Femur (tissue), 1 donor: ENCODE measurements around the gene UBE2G1.
"Not testable (repeated sequence)": the region's sequence is repeated elsewhere in the genome, so short reads cannot be mapped to it uniquely, and the experiment has no call there.

Experiments
- DNase-seq: peaks from one replicate; pipeline ENCODE4 v3.0.0-alpha.2; 2017

Gene UBE2G1, protein sequence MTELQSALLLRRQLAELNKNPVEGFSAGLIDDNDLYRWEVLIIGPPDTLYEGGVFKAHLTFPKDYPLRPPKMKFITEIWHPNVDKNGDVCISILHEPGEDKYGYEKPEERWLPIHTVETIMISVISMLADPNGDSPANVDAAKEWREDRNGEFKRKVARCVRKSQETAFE

DNA sequence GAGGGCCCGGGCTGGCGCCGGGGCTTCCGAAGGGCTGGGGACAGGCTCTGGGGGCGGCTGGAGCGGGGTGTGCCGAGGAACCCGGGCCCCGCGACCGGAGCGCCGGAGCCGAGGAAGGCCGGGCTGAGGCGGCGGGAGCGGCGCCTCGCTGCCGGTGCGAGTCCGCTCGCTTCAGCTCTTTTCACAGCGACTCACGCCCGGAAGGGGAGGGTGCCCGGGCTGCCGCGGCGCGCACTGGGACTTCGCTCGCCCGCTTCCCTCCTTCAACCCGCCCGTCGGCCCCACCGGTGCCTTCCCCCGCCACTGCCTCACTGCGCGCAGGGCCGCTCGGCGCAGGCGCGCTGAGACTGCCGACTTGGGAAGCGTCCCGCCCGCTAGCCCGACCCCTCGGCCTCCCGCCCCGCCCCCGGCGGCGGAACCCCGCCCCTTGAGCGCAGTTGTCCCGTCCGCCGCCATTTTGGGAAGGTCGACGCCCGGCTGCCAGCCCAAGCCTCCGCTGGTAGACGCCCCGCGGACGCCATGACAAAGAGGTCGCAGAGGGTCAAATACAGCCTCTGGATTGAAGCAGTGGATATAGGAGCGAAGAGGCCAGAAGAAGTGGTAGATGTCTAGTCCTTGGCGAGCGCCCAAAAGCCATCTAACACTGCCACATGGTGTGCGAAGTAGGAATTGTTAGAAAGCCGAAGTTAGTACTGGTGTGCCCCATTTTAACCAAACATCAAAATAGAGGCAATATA lies at the start of gene UBE2G1:
Gene UBE2G1, minus strand, starts transcription at position 349 of the 737 bp plus-strand sequence. CDS start 359 bp downstream, outside the sequence.
- peak; percentile 99 for DNase-seq

DNA sequence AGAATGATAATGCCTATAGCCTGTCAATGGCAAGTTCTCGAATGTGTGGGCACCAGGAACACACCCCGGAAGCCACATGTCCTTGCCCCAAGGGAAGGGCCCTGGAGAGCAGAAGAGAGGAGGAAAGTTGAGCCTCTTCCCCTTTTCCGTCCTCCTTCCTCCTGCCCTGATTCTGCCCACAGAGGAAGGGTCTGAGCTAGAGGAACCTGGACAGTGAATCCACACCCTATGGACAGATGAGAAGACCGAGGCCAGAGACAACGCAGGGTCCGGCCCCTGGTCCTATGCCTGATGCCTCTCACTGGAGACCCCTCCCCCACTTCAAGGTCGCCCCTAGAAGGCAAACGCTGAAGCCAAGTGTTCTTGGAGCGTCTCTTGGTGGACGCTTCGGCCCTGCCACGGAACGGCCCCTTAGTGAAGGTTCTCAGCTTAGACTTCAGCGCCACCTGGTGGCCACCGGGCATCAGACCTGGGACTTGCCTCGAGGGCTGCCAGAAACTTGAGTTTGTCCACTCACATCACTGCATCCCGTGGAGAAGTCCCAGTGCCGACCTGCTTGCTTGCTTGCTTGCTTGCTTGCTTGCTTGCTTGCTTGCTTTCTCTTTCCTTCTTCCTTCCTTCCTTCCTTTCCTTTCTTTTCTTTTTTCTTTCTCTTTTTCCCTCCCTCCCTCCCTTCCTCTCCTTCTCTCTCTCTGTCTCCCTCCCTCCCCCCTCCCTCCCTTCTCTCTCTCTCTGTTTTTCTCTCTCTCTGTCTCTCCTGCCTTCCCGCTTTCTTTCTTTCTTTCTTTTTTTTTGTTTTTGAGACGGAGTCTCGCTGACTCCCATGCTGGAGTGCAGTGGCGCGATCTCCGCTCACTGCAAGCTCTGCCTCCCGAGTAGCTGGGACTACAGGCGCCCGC lies 46.7 kb upstream of the UBE2G1 start:
- DNase-seq: peak; percentile 94

DNA sequence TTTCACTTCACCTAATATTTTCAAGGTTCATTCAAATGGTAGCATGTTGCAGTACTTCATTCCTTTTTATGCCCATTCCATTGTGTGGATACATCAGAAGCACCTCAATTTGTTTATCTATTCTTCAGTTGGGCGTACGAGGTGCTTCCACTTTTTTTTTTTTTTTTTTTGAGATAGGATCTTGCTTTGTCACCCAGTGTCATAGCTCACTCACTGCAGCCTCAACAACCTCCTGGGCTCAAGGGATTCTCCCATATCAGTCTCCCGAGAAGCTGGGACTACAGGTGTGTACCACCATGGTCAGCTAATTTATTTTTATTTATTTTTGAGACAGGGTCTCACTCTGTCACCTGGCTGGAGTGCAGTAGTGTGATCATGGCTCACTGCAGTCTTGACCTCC lies 44.7 kb upstream of the UBE2G1 start:
- DNase-seq: no peak

DNA sequence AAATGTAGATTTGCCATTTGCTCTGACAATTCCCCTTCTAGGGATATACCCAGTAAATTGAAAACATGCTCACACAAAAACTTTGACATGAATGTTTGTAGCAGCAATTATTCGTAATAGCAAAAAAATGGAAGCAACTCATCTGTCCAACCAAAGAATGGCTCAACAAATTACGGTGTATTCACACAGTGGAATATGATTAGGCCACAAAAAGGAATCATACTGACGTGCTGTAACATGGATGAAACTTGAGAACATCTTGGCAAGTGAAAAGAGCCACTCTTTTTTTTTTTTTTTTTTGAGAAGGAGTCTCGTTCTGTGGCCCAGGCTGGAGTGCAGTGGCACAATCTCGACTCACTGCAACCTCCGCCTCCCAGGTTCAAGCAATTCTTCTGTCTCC lies 43.2 kb upstream of the UBE2G1 start:
- no peak for DNase-seq

DNA sequence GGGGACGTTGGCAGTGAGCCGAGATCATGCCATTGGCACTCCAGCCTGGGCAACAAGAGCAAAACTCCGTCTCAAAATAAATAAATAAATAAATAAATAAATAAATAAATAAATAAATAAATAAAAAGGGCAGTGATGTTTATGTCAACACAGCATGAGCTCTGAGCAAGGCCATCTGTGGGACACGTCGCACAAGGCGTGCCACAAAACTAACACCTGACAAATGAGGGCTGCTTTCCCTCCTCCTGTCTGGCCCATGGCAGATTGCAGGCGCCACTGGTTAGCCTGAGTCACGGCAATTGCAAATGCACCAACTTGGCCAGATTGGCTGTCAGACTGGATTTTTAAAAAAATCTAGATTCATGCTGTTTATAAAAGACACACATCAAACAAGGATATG lies 41.4 kb upstream of the UBE2G1 start:
- DNase-seq: no peak

DNA sequence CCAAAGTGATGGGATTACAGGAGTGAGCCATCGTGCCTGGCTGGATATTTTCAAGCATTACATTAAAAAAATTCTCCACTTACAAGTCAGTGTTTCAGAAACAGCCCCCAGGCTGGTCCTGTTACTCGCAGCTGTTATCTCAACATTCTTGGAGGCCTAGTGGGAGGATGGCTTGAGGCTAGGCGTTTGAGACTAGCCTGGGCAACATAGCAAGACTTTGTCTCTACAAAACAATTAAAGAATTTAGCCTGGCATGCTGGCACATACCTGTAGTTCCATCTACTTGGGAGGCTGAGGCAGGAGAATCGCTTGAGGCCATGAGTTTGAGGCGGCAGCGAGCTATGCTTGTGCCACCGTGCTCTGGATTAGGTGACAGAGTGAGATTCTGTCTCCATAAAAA lies 40.7 kb upstream of the UBE2G1 start:
- DNase-seq: no peak

DNA sequence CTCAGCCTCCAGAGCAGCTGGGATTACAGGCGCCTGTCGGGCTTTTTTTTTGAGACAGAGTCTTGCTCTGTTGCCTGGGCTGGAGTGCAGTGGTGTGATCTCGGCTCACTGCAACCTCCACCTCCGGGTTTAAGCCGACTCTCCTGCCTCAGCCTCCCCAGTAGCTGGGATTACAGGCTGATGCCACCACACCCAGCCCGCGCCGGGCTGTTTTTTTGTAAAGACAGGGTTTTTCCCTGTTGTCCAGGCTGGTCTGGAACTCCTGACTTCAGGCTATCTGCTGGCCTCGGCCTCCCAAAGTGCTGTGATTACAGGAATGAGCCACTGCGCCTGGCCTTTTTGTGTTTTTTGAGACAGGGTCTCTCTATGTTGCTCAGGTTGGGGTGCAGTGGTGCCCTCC lies 39.9 kb upstream of the UBE2G1 start:
- no peak for DNase-seq

DNA sequence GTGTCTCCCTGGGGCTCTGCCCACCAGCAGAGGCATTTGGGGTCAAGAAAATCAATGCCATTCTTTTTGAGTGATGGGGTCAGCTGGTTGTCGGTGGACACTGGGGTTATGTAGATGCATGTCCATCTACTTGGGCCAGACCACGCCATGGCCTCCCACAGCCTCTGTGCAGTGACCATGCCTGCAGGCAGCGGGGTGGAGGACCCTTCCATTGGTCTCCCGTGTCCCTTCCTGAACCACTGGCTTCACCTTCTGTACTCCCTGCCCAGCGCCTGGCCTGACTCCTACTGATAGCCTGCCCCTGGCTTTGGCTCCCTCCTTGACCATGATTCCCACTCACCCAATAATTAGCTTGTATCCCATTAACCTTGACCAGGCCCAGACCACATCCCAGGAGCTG lies 39.2 kb upstream of the UBE2G1 start:
- DNase-seq: no peak

DNA sequence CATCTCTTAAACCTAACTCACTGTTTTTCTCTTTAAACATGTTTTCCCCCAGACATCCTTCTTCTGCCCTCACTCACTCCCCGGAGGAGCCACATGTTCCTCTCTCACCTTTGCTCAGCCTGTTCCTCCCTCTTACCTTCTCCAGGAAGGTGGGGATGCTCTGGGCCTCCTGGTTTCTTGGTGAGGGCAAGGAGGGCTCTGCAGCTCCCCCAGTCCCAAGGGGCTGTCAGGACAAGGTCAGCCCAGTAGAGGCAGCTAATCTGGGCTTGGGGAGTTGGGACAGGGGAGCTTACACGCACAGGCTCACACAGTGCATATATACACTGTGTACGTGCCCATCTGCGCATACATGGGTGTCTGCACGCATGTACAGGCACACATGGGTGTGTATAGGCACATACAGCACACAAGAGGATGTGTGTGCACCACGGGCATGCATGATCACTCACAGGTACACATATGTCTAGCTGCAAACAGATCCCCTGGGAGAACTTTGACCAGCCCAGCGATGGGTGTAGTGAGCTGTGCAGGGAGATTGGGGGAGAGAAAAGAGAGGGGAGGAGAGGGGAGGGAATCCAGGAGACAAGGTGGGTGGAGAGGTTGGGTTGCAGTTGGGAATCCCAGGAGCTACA lies 38.7 kb upstream of the UBE2G1 start:
- DNase-seq: no peak

DNA sequence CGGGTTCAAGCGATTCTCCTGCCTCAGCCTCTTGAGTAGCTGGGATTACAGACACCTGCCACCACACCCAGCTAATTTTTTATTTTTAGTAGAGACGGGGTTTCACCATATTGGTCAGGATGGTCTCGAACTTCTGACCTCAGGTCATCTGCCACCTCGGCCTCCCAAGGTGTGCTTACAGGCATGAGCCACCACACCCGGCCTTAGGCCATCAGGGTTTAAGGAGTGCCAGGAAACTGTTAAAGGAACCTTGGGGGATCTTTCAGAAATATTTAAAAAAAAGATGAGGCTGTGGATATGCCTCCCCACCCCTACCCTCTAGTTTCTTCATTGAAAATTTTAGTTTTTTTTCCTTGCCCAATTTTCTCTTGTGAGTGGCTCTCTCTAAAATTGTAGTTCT lies 31.4 kb upstream of the UBE2G1 start:
- DNase-seq: no peak

DNA sequence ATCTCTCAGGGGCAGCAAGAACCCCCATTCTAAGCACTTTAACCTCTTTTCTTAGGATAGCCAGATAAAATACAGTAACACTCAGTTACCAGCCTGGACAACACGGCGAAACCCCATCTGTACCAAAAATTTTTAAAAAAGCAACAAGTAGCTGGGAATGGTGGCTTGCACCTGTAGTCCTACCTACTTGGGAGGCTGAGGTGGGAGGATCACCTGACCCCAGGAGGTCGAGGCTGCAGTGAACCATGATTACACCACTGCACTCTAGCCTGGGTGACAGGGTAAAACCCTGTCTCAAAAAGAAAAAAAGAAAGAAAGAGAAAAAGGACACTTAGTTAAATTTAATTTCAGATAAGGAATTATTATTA lies 28.6 kb upstream of the UBE2G1 start:
- DNase-seq: no peak

DNA sequence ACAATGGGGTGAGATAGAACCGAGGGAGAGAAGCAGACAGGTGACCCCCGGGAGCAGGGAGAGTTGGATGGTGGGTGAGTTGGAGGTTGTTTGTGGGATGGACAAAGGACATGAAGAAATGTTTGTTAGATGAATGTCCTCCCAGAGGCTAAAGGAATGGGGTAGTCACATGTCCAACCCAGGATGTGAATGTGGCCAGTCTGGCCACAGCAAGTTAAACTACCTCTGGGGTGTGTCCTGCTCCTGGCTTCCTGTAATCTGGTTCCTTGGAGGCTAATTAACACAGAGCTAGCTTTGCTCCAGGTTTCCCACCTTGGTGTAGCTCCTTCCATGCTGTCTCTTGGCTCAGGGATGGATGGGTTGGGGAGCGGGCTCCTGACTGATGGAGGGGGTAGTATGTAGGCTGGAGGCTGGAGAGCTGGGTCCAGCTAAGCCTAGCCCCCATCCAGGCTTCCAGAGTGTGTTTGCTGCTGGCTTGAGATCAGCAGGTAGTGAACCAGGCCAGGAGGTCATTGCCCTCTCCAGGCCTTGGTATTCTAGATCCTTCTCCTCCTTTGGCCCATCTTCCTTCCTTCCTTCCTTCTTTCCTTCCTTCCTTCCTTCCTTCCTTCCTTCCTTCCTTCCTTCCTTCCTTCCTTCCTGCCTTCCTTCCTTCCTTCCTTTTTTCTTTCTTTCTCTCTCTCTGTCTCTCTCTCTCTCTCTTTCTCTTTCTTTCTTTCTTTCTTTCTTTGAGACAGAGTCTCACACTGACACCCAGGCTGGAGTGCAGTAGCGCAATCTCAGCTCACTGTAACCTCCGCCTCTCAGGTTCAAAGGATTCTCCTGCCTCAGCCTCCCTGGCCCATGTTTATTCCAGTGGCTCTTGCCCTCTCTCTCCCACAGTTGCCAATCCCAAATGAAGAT lies 28.0 kb upstream of the UBE2G1 start:
- no peak for DNase-seq

DNA sequence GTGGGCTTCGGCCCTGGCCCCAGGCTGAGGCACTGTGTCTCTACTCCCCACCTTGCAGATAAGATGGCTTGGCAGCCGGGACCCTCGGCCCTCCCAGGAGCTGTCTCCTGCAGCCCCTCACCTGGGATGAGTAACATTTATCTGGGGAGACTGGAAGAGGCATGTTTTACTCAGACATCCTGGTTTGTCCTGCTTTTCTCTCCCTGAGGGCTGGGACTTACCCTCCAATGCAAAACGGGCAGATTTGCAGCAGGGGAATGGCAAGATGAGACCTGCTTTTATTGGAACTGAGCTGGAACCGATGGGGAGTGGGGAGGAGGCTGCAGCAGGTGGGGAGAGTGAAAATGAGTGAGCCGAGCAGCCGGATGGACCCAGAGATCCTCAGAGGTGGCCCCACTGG lies 27.3 kb upstream of the UBE2G1 start:
- no peak for DNase-seq

DNA sequence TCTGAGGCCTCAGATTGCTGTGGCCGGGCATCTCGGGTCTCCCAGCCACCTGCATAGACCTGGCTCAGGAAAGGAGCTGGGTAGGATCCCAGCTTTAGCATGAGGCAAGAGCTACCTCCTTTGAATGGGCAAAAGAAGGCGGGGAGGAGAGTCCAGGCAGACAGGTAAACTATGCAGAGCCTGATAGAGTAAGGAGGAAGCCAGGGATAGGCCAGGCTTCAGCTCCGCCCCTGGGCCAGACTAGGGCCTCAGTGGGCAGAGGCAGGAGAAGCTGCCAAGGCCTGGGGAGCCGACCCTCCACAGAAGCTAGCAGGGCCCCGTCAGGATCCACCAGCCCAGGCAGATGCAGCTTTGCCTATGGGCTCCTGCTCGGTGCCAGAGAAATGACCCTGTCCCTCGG lies 22.6 kb upstream of the UBE2G1 start:
- DNase-seq: no peak

DNA sequence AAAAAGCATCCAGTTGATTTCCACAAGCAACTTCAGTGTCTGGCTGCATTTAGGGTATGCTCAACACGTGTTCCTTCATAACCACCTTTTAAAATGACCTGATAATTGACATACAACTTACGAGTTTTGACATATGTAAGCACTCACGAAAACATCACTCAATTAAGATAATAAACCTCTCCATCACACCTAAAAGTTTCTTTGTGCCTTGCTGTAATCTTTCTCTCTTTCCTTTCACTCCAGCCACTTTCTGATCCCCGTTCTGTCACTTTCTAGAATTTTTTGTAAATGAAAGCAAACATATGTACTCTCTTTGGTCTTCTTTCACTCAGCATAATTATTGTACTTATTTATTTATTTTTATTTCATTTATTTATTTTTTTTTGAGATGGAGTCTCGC lies 20.7 kb upstream of the UBE2G1 start:
- no peak for DNase-seq

DNA sequence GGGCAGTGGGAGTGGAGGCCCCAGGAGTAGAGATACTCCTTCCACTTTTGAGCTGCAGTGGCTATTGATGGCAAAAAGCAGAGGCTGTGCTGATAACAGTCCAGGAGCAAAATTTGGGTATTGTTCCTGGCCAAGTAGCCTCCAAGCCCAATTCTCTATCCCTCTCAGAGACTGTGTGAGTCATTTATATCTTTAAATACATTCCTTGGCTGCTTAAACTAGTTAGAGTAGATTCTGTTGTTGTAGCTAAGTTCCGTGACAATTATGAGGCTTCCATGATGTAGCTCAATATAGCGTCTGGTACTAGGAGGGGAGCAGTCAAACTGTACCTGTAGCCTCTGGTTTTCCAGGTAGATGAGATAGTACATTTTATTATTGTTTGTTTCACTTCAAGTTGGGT lies 19.9 kb upstream of the UBE2G1 start:
- no peak for DNase-seq

DNA sequence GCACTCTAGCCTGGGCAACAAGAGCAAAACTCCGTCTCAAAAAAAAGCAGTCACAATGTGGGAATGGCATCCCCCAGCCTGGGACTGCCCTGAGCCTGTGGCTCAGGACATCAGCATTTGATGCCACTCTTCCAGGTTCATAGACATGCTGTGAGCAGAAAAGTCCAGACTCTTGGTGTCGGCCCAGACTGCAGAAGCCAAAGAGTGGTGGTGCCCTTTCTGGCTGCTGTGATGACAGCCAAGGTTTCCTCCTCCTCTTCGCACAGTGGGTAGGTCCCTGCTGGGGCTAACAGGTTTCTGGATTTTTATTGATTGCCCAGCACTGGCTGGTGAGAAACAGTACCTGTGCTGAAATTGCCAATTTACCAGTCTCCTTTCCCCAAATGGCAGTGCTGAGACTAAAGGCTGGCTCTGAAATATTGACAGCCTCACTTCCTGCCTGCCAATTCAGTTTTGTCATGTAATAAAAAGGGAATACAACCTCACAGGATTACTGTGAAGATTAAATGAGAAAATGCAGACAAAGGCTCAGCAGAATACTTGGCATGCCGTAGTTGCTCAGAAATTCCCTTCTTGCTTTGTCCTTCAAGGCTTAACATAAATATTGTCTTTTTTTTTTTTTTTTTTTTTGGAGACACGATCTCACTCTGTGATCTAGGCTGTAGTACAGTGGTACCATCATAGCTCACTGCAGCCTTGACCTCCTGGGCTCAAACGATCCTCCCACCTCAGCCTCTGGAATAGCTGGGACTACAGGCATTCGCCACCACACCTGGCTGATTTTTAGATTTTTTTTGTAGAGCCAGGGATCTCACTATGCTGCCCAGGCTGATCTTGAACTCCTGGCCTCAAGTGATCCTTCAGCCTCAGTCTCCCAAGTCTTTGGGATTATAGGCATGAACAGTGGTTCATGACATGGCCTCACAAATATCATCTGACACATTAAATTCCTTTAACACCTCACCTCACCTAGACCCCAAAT lies 15.5 kb upstream of the UBE2G1 start:
- no peak for DNase-seq

DNA sequence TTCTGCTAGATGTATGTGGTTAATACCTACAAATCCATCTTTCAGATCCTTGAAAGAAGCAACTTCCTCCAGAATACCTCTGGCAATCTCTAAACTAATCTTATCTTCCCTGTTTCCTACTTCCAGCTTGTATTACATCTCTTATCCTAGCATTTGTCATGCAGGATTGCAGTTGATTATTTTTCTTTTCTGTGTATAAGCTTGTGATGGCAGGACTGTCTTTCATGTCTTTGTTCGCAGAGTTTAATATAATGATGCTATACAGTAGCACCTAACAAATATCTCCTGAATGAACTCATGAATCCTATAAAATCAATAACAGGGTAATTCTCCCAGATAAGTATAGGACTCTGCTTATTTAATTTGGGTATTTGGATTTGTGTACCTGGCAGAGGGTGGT lies 12.2 kb upstream of the UBE2G1 start:
- DNase-seq: no peak

DNA sequence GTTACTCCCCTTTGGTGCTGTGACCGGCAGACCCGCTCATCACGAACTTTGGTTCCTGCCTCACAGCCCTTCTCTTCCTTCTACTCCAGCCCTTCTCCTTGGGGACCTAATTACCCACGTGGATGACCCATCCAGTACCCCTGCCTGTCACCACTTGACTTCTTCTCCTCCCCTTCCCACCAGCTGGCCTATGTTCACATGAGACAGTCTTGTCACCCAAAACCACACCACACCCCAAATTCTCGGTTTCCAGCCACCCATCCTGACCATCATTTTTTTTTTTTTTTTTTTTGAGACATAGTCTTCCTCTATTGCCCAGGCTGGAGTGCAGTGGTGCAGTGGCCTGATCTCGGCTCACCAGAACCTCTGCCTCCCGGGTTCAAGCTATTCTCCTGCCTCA lies 10.8 kb upstream of the UBE2G1 start:
- DNase-seq: not testable (repeated sequence)

DNA sequence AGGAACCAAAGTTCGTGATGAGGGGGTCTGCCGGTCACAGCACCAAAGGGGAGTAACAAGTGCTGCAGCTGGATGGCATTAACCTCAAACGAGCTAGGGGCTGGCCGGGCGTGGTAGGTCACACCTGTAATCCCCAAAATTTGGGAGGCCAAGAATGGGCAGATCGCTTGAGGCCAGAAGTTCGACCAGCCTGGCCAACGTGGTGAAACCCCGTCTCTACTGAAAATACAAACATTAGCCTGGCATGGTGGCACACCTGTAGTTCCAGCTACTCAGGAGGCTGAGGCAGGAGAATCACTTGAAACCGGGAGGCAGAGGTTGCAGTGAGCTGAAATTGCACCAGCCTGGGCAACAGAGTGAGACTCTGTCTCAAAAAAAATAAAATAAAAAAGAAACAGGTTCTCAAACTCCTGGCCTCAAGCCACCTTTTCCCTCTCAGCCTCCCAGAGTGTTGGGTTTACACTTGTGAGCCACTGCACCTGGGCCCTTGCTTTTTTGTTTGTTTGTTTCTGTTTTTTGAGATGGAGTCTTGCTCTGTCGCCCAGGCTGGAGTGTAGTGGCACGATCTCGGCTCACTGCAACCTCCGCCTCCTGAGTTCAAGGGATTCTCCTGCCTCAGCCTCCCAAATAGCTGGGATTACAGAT lies 9.4 kb upstream of the UBE2G1 start:
- not testable (repeated sequence) for DNase-seq
